ENCODE results near the gene CINP.
"Not testable (repeated sequence)": the region's sequence is repeated elsewhere in the genome, so short reads cannot be mapped to it uniquely, and the experiment has no call there.

Gene CINP

DNA sequence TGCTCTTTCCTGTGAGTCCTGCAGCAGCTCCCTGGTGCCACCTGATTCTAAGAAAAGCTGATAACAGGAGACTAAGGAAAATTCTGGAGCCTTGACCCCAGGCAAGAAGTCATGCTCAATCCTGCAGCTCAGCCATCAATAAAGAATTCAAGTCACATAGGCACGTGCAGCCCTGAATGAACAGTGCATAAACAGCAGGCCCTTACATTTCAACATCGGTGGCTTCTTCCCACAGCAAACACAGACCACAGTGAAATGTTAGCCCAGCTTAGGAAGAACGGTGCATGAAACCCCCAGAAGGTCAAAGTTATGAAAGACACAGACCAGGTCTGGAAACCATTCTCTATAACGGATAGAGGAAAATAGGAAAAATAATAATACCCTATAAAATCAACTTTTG lies 10.5 kb downstream of the CINP start:
- FAIRE-seq = no peak

DNA sequence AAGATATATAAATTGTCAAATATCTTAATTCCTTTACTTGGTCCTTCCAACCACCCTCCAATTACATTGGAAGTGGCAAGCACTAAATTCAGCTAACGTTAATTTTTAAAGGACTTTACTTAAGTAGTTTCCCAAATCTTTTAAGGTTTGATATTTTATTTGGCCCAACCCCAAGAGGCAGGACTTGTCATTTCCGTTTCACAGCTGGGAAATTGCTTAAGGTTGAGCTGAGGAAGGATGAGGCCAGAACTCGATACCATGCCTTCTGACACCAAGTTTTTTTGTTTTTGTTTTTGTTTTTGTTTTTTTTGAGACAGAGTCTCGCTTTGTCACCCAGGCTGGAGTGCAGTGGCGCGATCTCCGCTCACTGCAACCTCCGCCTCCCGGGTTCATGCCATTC lies 11.1 kb downstream of the CINP start:
- FAIRE-seq = not testable (repeated sequence)

DNA sequence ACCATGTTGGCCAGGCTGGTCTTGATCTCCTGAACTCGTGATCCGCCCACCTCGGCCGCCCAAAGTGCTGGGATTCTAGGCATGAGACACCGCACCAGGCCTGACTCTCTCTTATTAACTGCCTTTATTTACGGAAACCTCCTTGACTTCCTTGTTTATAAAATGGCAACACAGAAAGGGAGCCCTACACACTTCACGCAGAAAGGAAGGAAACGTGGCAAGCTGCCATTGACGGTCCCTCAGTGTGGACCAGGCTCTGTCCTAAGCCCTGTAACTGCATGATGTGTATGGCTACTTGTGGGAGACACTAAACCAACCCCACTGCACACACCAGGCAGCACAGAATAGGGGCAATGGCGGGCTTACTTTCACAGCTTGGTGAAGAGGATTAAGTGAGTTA lies 11.7 kb downstream of the CINP start:
- no peak for FAIRE-seq

DNA sequence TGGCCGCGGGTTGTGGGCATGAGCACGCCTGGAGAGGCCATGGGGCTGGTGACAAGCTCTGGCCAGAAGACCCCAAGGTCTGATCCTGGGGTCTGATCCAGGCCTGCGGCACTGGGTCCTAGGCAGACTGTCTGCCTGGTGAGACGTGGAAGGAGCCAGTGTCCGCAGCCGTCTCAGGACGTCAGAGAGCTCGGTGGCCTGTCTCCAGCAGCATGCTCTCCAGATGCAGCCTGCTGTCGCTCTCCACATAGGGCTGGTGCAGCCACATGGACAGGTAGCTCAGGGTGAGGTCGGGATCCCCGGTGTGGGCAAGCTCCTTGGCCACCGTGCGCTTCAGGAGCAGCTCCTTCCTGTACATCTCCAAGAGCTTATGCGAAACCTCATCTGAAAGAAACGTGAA lies 14.3 kb downstream of the CINP start:
- no peak for FAIRE-seq

DNA sequence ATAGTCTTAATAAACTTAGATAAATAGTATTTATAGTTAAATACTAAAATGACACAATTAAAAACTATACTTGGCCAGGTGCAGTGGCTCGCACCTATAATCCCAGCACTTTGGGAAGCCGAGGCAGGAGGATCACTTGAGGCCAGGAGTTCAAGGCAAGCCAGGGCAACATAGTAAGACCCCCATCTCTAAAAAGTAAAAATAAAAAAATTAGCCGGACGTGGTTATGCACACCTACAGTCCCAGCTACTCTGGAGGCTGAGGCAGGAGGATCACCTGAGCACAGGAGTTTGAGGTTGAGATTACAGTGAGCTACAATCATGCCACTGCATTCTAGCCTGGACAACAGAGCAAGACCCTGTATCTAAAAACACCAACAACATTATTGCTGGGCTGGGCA lies 16.0 kb downstream of the CINP start:
- FAIRE-seq = no peak

DNA sequence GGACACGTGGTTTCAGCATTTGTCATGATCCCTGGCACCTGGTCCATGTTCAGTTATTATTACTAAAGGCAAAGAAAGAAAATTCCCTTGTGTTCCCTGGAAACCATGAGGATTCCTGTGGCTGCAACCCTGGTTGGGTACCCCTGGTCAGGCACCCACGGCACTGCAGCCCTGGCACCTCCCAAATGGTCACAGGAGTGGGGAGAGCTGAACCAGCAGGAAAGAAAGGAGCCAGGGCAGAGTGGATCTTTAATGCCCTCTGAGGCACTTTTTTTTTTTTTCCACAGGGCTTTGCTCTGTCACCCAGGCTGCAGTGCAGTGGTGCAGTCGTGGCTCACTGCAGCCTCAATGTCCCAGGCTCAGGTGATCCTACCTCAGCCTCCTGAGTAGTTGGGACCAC lies 17.5 kb downstream of the CINP start:
- FAIRE-seq = no peak

DNA sequence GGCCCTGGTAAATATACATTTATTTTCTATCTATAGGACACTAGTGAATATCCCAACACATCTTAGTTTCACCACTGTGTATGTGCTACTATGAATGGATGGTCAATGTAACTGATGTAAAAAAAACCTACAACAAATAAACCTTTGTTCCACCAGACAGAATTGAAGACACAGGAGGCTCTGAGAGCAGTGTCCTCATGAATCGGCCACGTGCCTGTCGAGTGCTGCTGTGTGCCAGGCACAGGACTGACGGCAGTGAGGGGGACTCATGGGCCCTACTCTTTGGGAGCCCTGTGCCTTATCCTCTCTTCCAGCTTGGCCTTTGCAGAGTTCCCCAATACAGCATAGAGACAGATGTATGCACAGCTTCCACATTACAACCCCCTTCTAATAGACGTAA lies 18.2 kb downstream of the CINP start:
- no peak for FAIRE-seq

DNA sequence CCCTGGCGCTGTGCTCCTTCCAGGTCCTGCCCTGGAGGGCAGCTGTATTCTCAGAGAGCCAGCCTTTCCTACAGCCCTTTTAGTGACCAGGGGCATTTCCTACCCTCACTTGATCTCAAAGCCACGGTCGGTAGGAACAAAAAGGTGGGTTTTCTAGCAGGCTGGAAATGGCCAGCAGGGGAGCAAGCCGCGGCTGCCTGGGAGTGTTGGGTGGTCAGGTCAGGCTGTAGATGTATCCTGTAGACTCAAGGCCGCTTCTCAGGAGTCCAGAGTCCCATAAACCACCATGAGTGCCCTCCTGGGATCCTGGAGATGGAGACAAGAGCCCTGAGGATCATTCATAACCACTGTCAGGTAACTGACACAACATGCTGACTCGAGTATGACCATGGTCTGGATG lies 18.6 kb downstream of the CINP start:
- no peak for FAIRE-seq

DNA sequence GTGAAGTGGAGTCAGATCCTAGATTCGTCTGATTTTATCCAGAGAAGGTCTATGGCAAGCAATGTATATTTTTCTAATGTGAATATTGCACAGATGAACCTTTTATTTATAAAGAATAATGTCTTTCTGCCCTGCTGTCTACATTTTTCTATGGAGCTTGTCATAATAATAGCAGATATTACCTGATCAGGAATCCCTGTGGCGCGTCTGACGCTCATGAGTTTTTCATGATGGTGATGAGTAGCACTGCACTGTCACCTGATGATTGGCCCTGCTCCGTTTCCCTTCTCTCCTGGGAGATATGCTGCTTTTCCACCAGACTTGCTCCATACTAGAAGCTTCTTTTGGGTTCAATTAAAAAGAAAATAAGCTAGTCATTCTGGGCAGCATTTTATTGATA lies 20.5 kb downstream of the CINP start:
- FAIRE-seq = no peak

DNA sequence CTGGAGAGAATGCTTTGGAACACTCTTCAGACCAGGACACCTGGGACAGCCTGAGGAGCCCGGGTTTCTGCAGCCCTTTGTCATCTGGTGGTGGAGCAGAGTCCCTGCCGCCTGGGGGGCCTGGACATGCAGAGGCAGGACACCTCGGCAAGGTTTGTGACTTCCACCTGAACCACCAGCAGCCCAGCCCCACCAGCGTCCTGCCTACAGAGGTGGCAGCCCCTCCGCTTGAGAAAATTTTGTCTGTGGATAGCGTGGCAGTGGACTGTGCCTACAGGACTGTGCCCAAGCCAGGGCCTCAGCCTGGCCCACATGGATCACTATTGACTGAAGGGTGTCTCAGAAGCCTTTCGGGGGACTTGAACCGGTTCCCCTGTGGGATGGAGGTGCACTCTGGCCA lies 21.1 kb downstream of the CINP start:
- no peak for FAIRE-seq

DNA sequence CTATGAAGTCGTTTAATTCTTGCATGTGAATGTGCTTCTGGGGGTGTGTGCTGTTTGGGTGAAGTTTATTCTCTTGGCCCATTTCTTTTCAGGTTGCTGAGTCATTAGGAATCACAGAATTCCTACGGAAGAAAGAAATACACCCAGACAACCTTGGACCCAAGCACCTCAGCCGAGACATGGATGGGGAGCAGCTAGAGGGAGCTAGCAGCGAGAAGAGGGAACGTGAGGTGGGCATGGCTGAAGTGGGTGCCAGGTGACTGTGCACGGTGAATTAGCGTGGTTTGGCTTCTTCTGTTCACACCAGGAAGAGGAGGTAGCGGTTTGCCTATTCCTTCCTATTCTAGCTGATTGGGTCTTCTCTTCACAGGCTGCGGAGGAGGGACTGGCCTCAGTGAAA lies 24.0 kb downstream of the CINP start:
- FAIRE-seq = no peak

DNA sequence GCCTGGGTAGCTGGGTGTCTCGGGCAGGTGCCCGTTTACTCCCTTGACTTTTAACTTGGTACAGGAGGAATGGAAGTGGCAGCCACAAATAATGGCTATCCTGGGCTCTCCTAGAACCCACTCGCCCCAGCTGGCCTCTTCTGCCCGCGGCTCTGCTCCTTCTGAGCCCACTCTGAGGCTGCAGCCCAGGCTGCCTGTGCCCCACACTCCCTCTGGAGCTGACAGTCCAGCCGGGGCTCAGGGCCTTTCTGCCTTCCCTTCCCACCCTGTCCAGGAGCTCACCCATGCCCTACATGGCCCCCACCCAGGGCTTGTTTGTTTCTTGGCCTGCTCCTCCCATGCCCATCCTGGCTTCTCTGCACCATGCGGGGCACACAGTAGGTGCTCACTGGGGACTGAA lies 27.5 kb downstream of the CINP start:
- FAIRE-seq = no peak

DNA sequence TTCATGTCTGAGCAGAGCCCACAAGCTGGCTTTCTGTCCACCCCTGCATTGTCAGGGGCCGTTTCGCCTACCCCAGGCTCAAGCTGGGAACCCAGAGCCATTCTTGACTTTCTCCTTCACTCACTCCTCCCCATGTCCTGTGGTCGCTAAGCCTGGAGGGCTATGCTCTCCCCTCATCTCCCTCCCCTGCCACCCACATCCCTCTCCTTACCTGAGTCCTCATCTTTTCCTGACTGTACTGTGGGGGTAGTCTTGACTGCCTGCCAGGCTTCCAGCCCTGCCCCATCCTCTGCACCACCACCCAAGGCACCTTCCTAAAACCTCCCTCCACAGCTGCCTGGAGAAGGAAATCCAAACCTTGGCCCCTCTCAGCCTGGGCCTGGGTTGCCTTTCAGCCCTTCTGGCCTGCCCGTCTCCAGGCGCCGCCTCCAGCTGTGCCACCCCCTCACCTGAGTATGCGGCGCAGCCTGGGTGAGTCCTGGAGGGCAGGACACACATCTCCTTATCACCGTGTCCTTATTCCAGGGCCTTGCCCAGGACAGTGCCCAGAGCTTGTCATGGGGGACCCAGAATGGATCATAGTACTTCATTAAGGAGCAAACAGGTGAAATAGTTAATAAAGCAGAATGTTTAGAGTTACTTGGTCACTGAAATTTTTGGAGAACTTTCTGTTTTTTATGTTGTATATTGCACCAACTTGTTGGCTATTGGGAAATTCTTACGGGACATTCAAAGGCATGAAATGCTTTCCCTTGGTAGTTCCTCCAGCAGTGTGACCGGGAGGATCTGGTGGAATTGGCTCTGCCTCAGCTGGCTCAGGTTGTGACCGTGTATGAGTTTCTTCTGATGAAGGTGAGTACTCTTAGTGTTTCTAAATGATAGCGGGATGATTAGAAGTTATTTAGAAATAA lies 28.6 kb downstream of the CINP start:
- FAIRE-seq = no peak

DNA sequence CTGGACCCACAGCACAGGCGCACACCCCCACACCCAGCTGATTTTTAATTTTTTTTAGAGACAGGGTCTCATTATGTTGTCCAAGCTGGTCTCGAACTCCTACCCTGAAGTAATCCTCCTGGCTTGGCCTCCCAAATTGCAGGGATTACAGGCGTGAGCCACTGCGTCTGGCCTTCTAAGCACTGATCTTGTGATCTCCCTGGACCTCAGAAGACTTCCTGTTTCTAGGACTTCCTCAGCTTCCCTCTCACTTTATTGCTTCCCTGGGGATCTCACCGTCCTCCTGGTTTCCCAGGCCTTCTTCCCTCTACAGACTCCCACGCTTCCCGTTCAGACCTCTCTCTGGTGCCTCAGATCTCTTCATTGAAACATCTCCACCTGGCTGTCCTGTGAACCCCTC lies 29.3 kb downstream of the CINP start:
- no peak for FAIRE-seq

DNA sequence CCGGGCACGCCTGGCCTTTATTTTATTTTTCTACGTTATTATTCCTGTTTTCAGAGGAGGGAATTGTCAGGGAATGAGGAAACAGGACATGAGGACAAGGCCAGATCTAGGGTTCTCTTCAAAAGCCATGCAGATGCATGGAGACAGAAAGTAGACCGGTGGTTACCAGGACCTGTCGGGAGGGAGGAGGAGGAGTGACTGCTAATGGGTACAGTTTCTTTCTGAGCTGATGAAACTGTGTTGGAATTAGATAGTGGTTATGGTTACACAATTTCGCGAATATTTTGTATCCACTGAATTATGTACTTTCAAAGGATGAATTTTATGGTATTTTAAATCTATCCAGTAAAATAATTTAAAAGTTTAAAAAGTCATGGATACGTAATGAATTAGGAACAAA lies 31.9 kb downstream of the CINP start:
- FAIRE-seq = no peak

DNA sequence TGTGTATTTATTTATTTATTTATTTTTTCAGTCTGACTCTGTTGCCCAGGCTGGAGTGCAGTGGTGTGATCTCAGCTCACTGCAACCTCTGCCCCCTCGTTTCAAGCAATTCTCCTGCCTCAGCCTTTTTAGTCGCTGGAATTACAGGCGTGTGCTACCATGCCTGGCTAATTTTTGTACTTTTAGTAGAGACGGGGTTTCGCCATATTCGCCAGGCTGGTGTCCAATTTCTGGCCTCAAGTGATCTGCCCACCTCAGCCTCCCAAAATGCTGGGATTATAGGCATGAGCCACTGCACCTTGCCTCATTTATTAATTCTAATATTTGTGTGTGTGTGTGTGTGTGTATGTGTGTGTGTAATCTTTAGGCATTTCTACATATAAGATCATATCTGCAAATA lies 33.3 kb downstream of the CINP start:
- FAIRE-seq = not testable (repeated sequence)

DNA sequence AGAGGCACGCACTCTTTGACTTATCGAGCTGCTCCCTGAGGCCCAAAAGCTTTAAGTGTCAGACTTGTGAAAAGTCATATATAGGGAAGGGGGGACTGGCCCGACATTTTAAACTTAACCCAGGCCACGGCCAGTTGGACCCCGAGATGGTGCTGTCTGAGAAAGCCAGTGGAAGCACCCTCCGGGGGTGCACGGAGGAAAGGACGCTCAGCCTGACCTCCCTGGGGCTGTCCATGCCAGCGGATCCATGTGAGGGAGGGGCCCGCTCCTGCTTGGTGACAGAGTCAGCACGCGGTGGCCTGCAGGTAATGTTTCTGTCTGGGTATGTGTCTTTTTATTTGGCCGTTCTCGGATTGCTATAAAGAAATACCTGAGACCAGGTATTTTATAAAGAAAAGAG lies 36.1 kb downstream of the CINP start:
- FAIRE-seq = no peak

DNA sequence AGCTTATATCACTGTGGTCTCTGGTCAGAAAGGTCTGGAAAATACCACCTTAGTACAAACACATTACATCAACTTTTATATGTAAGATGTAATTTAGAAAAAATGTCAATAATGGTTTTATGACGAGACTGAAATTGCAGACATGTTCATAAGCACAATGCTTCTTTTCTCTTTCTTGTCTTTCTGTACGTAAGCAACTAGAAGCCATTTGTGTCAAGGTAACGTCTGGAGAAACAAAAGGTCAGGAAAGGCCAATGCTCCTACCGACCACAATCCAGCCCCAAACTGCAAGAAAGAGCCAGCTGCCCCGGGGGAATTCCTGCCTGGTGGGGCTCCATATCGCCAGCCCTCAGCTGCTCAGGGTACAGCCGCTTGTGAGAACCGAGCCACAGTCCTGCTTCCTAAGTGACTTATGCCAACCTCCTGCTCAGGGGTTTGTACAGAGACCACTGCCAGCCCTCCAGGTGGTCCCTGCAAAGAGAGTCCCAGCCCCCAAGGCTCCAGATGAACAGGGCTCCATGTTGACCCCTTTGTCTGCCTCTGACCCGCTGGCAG lies 36.8 kb downstream of the CINP start:
- no peak for FAIRE-seq

DNA sequence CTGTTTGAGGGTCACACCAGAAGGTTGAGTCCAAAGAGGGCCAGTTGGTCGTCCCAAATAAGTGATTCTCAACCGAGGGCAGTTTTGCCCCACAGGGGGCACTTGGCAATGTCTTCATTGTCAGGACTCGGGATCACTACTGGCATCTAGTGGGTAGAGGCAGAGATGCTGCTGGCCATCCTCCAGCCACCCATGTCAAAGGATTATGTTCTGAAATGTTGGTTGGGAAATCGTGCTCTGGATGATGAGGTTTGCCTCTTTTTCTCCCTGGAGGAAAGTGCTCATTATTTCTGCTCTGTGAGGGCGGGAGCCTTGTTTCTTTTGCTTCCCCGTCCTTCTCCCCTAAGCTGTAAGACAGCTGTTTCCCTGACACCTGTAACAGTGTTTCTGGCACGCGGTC lies 39.6 kb downstream of the CINP start:
- no peak for FAIRE-seq

DNA sequence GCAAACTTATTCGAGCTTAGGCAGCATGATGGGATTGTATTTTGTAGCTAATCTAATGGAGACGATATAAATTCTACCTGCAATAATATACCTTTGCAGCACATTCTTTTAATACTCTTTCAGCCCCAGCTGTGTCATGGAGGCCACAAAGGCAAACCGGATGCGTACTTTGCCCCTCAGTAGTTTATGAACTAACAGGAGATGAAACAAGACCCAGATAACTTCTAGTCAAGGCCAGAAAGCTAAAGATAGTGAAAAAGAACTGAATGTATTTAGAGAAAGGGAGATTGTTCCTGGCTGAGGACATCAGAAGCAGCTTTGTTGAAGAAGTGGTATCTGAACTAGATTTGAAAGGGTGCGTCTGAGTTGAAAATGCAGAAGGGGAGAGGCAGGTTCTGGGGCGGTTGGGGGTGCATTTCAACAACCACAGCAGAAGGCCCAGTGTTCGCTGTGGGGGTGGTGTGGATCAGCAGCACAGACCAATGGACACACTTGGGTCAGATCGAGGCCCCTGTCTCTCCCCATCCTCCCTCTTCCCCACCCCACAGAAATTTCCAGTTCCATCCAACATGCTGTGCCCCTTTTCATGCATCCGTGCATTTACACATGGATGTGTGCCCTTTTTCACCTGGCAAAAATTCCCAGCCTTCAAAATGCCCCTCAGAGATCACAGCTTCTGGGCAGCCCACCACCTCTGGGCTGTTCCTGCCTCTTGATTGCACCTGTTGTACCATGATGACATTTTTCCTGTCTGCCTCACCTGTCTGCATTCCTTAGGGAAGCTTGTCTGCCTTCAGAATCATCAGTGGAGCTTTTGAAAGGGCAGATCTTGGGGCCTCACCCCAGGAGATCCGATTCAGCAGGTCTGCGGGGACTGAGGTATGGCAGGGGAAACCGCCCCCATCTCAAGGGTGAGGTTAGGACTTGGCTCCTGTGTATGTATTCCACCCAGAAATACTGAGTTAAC lies 41.0 kb downstream of the CINP start:
- no peak for FAIRE-seq

DNA sequence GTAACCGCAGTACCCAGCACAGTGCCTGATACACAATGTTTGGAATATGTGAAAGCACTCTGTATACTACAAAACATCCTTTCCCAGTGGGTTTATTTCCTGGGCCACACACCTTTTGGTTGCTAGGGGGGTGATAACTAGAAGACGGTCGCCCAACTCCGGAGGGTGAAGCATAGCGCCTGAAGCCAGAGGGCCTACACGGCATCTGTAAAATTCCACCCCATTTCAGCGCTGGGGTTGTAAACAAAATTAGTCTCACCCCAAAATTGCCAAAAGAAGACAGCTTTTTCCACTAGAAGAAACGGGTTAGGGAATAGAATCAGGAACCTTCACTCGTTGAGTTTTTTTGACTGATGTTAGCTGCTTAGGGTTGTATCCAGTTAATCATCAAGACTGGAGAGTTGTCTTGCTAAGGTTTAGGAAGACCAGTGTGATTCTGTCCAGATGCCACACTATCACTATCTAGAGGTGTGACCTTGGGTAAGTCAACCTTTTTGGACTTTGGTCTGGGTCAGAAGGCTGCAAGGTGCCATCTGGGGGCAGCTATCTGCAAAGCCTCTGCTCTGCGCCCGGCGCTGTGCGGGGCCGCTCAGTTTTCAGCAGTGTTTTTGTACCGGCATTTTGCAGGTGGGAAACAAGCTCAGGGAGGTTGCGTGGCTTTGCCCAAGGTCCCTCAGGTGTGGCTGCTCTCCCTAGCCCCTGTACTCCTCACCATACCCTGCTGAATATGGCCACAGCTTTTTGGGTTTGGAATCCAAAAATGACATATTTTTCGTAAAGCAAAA lies 41.8 kb downstream of the CINP start:
- no peak for FAIRE-seq

DNA sequence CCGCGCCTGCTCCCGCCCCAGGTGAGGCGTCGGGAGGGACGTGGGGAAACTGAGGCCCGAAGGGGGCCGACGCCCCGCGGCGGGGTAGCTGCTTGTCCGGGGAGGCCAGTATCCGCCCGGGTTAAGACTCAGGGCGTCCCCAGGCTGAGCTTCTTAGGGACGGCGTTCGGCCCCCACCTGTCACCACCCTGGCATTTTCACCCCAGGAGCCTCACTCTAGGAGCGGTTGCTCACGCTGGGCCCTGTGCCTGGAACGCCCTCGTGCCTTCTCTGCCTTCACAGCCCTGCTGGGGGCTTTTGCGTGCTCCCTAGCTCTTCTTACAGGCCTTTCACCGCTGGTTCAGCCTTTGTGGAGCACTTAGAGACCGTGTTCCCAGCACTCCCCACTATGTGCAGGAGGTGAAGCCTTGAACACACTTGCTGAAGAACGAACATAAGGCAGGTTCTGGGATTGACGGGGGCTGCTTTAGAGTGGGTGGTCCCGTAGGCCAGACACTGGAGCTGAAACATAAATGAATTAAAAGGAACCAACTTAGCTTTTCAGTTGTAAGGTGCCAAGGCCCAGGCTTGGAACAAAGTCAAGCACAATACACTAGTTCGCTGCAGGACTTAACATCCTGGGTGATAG lies 42.5 kb downstream of the CINP start:
- no peak for FAIRE-seq

Measured in islet of Langerhans (tissue), 1 donor.